Osteoblast (primary cell): Measurements from ENCODE around the gene FOSL2. TPM values are rescaled to one million over a fixed set of nuclear protein-coding genes. Genes with fewer than 3 reads are reported as not detected.

ENCODE experiments used
- DNase-seq: peaks from one replicate; pipeline ENCODE4 v3.0.0; 2011; ENCODE audit warnings: low spot score, mixed read lengths; ENCODE audit not compliant: insufficient read length; ENCODE audit errors: missing footprints
- H2AFZ ChIP-seq: 2 replicates; pipeline ENCODE4 v1.6.0; 2011; ENCODE audit warnings: mild to moderate bottlenecking, low read length
- H3K27ac ChIP-seq: 2 replicates; pipeline ENCODE4 v1.5.1; 2011; ENCODE audit warnings: mild to moderate bottlenecking, low read depth, low read length, moderate library complexity
- H3K27me3 ChIP-seq: 2 replicates; pipeline ENCODE4 v1.6.0; 2012; ENCODE audit warnings: mild to moderate bottlenecking, control low read depth, inconsistent platforms, low read length, moderate library complexity; ENCODE audit not compliant: insufficient read depth
- H3K36me3 ChIP-seq: 2 replicates; pipeline ENCODE4 v1.5.1; 2011; ENCODE audit warnings: mild to moderate bottlenecking, low read length, control low read depth, moderate library complexity; ENCODE audit not compliant: insufficient read depth
- H3K4me1 ChIP-seq: 2 replicates; pipeline ENCODE4 v1.5.1; 2011; ENCODE audit warnings: mild to moderate bottlenecking, low read length, control low read depth, moderate library complexity; ENCODE audit not compliant: insufficient read depth
- H3K4me2 ChIP-seq: 2 replicates; pipeline ENCODE4 v1.6.0; 2011; ENCODE audit warnings: mild to moderate bottlenecking, low read length; ENCODE audit not compliant: insufficient read depth
- H3K4me3 ChIP-seq: fragments of 200-600 bp; sonication (generic); 3 replicates; pipeline ENCODE4 v1.5.1; 2012; ENCODE audit warnings: mild to moderate bottlenecking, low read length, inconsistent platforms; ENCODE audit not compliant: insufficient read depth
- H3K79me2 ChIP-seq: 2 replicates; pipeline ENCODE4 v1.6.0; 2012; ENCODE audit warnings: mild to moderate bottlenecking, low read length, control low read depth, inconsistent platforms; ENCODE audit not compliant: insufficient read depth
- H3K9me3 ChIP-seq: 2 replicates; pipeline ENCODE4 v1.5.1; 2011; ENCODE audit warnings: low read depth, low read length, control low read depth
- H4K20me1 ChIP-seq: 2 replicates; pipeline ENCODE4 v1.6.0; 2012; ENCODE audit warnings: mild to moderate bottlenecking, low read length, control low read depth; ENCODE audit not compliant: insufficient read depth
- total RNA-seq: library from RNA; depleted of rRNA; stranded (reverse); fragments of >200 nt; gene quantifications from 2 replicates; pipeline ENCODE4 v1.2.3, GENCODE V29; 2012
- TF ChIP-seq, protein P1 (sequence below): IDR thresholded peaks from 2 replicates; pipeline ENCODE4 v1.5.1; 2011; ENCODE audit warnings: mild to moderate bottlenecking, low read depth, low read length, moderate library complexity; ENCODE audit errors: extremely low read depth

Gene FOSL2
- 64.5 and 86.9 TPM in 2 replicates for total RNA-seq

DNA sequence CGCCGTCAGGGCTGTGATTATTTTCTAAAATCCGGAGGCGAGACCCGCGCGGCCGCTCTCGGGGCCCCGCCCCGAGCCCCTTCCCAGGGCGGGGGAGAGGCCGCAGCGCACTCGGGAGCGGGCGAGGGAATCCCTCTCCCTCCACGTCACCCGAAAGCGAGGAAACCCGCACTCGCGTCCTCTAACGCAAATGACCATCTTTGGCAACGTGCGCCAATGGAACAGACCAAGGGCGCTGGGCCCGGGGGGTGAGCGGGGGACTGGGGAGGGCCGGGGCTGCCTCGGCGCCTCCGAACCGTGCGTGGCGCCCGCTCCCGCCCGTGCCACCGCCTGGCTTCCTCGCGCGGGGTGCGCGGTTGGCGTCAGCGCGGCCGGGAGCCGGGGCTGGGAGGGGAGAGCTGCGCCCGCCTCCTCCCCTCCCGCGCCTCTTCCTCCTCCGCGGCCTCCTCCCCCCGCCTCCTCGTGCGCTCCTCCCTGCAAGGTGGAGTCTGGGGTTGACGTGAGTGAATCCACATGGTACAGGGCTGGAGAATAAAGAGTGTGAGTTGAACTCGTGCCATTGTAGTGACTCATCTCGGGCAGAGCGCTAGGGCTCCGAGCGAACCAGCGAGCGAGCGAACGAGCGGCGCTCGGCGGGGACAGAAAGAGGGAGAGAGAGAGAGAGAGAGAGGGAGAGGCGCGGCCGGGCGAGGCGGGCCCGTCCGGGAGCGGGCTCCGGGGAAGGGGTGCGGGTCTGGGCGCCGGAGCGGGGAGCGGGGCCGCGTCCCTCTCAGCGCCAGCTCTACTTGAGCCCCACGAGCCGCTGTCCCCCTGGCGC is at the start of gene FOSL2:
FOSL2 (plus strand) TSS at position 562 of the 817 bp plus-strand sequence. CDS start 863 bp downstream, outside the sequence.
- Histone ChIP-seq H3K9me3 (no peaks in the 10 kb centered on the region), H3K4me1 (peaks cover 30% of the 10 kb centered on the region), H4K20me1 (peaks cover 31% of the 10 kb centered on the region), H3K79me2 (peaks cover 47% of the 10 kb centered on the region), H3K4me2 (peak within 1 kb of the TSS; percentile 84), H3K4me3 (peak within 1 kb of the TSS; percentile 90), H2AFZ (peak within 1 kb of the TSS; percentile 55), H3K36me3 (peaks cover 27% of the 10 kb centered on the region), H3K27ac (peak within 1 kb of the TSS; percentile 96), H3K27me3 (no peaks in the 10 kb centered on the region)
- TF ChIP-seq, protein P1, sequence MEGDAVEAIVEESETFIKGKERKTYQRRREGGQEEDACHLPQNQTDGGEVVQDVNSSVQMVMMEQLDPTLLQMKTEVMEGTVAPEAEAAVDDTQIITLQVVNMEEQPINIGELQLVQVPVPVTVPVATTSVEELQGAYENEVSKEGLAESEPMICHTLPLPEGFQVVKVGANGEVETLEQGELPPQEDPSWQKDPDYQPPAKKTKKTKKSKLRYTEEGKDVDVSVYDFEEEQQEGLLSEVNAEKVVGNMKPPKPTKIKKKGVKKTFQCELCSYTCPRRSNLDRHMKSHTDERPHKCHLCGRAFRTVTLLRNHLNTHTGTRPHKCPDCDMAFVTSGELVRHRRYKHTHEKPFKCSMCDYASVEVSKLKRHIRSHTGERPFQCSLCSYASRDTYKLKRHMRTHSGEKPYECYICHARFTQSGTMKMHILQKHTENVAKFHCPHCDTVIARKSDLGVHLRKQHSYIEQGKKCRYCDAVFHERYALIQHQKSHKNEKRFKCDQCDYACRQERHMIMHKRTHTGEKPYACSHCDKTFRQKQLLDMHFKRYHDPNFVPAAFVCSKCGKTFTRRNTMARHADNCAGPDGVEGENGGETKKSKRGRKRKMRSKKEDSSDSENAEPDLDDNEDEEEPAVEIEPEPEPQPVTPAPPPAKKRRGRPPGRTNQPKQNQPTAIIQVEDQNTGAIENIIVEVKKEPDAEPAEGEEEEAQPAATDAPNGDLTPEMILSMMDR = no peak
- peak; percentile 99 for DNase-seq

DNA sequence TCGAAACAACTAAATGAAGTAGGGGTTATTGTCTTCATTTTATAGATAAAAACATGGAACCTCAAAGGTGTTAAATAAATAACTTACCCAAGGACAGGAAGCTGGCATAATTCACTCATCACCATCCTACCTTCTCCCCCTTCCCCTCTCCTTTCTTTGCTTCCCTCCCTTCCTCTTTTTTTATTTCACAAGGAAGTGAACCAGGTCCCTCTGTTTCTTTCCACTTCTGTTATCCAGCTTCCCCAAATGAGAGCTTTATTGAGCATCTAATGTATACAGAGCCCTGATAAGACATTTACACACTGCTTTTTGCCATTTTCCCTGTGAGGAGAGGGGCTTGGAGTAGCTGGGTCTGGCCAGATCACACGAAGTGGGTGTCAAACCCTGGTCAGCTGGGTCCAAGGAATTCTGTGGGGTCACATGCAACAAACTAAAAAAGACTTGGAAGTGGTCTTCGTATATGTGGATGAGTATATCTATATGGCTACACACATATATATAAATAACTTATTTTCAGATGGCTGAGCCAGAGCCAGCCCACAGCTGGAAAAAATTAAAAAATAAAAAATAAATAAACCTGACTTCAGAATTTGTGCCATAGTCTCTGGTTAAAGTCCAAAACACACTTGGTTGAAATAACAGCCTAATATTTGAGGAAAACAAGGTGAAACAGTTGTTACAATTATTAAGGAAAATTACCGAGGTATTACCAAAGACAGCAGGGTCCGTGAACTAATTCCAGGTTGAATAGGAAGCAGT is 49.3 kb upstream of the FOSL2 start:
- Histone ChIP-seq H3K36me3 (no peaks in the 10 kb centered on the region), H3K4me1 (peaks cover 27% of the 10 kb centered on the region), H3K4me3 (no peak overlapping the region), H2AFZ (no peak overlapping the region), H3K9me3 (no peaks in the 10 kb centered on the region), H3K4me2 (peak overlapping the region; percentile 56), H4K20me1 (no peaks in the 10 kb centered on the region), H3K27ac (peak overlapping the region; percentile 70), H3K27me3 (no peaks in the 10 kb centered on the region), H3K79me2 (no peaks in the 10 kb centered on the region)
- DNase-seq = peak; percentile 65
- TF ChIP-seq, protein P1 = no peak

DNA sequence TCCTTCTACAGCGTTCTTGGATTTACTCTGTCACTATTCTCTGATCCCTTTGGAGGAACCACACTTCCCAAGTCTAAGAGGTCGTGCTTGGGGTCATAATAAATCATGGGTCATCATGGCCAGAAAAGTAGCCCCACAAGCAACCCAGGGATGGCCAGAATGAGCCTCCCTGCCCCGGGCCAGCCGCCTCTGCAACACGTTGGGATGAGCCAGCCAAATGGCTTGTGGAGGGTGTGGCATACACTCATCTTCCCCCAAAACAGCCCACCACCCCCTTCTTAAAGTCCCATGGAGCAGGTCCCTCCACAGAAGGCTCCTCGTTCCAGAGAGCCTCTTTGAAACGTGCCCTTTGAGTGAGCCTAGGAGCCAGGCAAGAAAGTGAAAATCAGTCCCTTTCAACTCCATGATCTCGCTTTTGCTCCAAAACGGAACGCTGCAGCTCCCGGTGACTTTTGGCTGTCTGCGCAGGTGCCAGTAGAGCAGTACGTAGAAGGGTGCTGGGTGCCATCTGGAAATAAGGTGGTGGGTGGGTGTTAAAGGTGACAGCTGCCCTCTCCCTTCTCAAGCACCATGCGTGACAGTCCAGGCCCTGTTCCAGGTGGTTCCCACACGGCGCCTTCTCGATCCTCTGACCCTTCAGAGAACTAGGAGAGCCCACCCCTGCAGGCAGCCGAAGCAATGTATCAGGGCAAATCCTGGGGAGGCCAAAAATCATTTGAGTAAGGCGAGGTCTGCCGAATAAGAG is 48.5 kb upstream of the FOSL2 start:
- Histone ChIP-seq H3K4me1 (peaks cover 19% of the 10 kb centered on the region), H2AFZ (no peak overlapping the region), H3K27me3 (no peaks in the 10 kb centered on the region), H3K79me2 (no peaks in the 10 kb centered on the region), H3K4me2 (no peak overlapping the region), H3K9me3 (no peaks in the 10 kb centered on the region), H3K36me3 (no peaks in the 10 kb centered on the region), H3K4me3 (no peak overlapping the region), H4K20me1 (no peaks in the 10 kb centered on the region), H3K27ac (no peak overlapping the region)
- TF ChIP-seq, protein P1 = no peak
- peak; percentile 62 for DNase-seq
